ENCODE results near the gene HJURP.

DNA sequence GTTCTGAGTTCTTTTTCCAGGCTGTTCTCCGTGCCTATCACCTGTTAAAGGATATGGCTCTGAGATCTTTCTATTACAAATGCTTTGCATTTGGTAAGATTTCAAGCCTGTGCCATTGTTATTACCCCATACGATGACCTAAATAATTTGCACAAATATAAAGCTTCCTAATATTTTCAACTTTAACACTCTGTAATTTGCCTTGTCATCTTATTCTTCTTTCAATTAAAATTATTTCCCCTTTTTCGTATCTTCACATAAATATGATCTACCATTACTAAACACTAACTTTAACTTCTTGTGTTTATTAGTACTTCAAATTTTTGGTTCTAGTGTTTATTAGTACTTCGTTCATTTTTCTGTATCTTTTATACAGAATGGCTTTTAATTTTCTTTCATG lies 17.1 kb upstream of the HJURP start:
- TF ChIP-seq CTCF (conservative IDR thresholded peaks at IDR 0.05) (no peak), EZH2 (IDR thresholded peaks at IDR 0.05; ENCODE audit: low read depth) (no peak)

Measured in PC-9 (cell line).